ENCODE results near the gene SLC25A52. TPM values are rescaled to one million over a fixed set of nuclear protein-coding genes. Genes with fewer than 3 reads are reported as not detected.
"Not testable (repeated sequence)": the region's sequence is repeated elsewhere in the genome, so short reads cannot be mapped to it uniquely, and the experiment has no call there.

SLC25A52 gene
- total and polyA plus RNA-seq, 3 donors from 2014 or later = 4.0 to 23.4 (median 5.7) TPM

GRCh38 chr18:31772699-31773098, 12.0 kb upstream of the SLC25A52 start:
- Histone ChIP-seq H3K9me3 (no peaks in the 10 kb centered on the region), H3K36me3 (ENCODE audit: low read depth, missing control alignments) (no peaks in the 10 kb centered on the region), H3K27ac (no peak overlapping the region), H3K4me1 (no peaks in the 10 kb centered on the region), H3K4me3 (no peak overlapping the region), H3K27me3 (no peaks in the 10 kb centered on the region)
- no peak for DNase-seq
- TF ChIP-seq CTCF (IDR thresholded peaks at IDR 0.05) (no peak), POLR2A (IDR thresholded peaks at IDR 0.05) (no peak)
- WGBS, 2 donors = 93 to 94% methylated on average over 3 of the region's 3 CpGs
- intact Hi-C loops (cut with DNase I; ENCODE audit: low total_unique reads) = no loop called here

- intact Hi-C loops (cut with DNase I; ENCODE audit: low total_unique reads) = no loop called here
- WGBS, 2 donors = 46 to 56% methylated on average over 3 of the region's 3 CpGs
- no peaks in the 10 kb centered on the region for H3K27me3 ChIP-seq
- no peaks in the 10 kb centered on the region for H3K4me1 ChIP-seq
- H3K27ac ChIP-seq = no peak overlapping the region
- no peaks in the 10 kb centered on the region for H3K36me3 ChIP-seq (ENCODE audit: low read depth, missing control alignments)
- TF ChIP-seq POLR2A (IDR thresholded peaks at IDR 0.05) (no peak), CTCF (IDR thresholded peaks at IDR 0.05) (no peak)
- H3K4me3 ChIP-seq = no peak overlapping the region
- H3K9me3 ChIP-seq = no peaks in the 10 kb centered on the region
- DNase-seq = no peak
These were observed 10.4 kb downstream of the SLC25A52 start for GRCh38 chr18:31750273-31750672.

GRCh38 chr18:31746396-31746795, 14.3 kb downstream of the SLC25A52 start:
- no peaks in the 10 kb centered on the region for H3K27me3 ChIP-seq
- intact Hi-C loops (cut with DNase I; ENCODE audit: low total_unique reads) = no loop called here
- no peak for DNase-seq
- TF ChIP-seq POLR2A (IDR thresholded peaks at IDR 0.05) (no peak), CTCF (IDR thresholded peaks at IDR 0.05) (no peak)
- WGBS, 2 donors = 82 to 85% methylated on average over 4 of the region's 4 CpGs
- no peaks in the 10 kb centered on the region for H3K9me3 ChIP-seq
- no peak overlapping the region for H3K4me3 ChIP-seq
- no peaks in the 10 kb centered on the region for H3K36me3 ChIP-seq (ENCODE audit: low read depth, missing control alignments)
- no peak overlapping the region for H3K27ac ChIP-seq
- H3K4me1 ChIP-seq = no peaks in the 10 kb centered on the region

- WGBS, 2 donors = 79 to 84% methylated on average over 15 of the region's 15 CpGs
- H3K27me3 ChIP-seq = no peaks in the 10 kb centered on the region
- no peaks in the 10 kb centered on the region for H3K4me1 ChIP-seq
- no peaks in the 10 kb centered on the region for H3K9me3 ChIP-seq
- H3K36me3 ChIP-seq (ENCODE audit: low read depth, missing control alignments) = no peaks in the 10 kb centered on the region
- H3K4me3 ChIP-seq = no peak overlapping the region
- no peak for TF ChIP-seq CTCF (IDR thresholded peaks at IDR 0.05)
- no peak for TF ChIP-seq POLR2A (IDR thresholded peaks at IDR 0.05)
- intact Hi-C loops (cut with DNase I; ENCODE audit: low total_unique reads) = no loop called here
- no peak overlapping the region for H3K27ac ChIP-seq
- DNase-seq = no peak
These were observed 16.2 kb downstream of the SLC25A52 start for GRCh38 chr18:31744321-31745067.

GRCh38 chr18:31743600-31743999, 17.1 kb downstream of the SLC25A52 start:
- H3K27ac ChIP-seq; intact Hi-C loops (cut with DNase I; ENCODE audit: low total_unique reads); H3K9me3 ChIP-seq; H3K36me3 ChIP-seq (ENCODE audit: low read depth, missing control alignments); H3K4me3 ChIP-seq; H3K27me3 ChIP-seq; H3K4me1 ChIP-seq; DNase-seq: not testable (repeated sequence)
- 90 to 96% methylated on average over 5 of the region's 5 CpGs for WGBS, 2 donors

All from testis (tissue), 3 donors.